Fibroblast of skin of scalp (primary cell): ENCODE measurements around the gene UBASH3B.

Experiments
- DNase-seq: peaks from one replicate; pipeline ENCODE4 v3.0.0-alpha.2; 2013

UBASH3B gene

DNA sequence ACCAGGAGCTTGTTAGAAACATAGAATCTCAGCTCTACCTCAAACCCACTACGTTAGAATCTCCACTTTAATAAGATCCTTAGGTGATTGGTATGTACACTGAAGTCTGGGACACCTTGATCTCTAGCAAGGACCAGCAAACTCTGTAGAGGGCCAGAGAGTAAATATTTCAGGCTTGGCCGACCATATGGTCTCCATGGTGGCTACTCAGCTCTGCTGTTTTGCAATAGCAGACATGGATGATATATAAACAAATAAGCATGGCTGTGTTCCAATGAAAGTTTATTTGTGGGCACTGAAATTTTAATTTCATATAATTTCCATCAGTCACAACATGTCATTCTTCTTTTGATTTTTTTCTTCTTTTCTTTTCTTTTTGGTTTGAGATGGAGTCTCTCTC, 23.9 kb downstream of the UBASH3B start:
- no peak for DNase-seq

DNA sequence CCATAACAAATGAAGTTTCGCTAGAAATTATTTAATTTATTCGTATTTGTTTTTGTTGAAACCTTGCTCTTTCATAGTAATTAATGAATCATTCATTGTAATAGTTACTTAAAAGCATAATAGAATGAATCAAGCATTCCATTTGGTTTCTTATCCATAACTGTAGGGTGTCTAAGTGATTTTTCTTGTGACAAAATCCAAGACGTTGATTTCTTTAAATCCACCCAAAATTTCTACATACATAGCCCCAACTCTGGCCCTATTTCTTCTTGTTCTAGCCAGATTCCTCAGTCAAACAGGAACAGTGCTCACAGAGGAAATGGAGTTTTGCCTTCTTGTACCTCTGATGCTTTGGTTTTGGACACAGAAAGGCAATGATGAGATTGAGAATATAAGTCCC, 25.5 kb downstream of the UBASH3B start:
- no peak for DNase-seq

DNA sequence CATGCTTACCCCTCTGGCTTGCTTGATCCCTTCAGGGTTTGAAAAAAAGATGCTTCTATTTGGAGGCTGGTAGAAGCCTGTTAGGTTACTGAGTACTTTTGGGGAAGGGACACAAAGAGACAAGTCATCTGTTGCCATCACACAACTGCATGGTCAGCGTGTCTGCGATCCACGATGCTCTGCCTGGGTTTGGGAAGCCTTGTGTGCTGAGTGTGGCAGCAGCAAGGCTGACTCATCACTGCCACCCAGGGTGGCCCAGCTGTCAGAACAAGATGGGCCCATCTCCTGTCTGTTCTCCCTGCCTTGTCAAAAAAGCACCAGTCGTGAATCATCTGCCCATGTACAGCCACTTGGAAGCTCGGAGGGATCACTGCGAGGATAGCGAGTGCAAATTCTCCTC, 26.2 kb downstream of the UBASH3B start:
- peak; percentile 68 for DNase-seq

DNA sequence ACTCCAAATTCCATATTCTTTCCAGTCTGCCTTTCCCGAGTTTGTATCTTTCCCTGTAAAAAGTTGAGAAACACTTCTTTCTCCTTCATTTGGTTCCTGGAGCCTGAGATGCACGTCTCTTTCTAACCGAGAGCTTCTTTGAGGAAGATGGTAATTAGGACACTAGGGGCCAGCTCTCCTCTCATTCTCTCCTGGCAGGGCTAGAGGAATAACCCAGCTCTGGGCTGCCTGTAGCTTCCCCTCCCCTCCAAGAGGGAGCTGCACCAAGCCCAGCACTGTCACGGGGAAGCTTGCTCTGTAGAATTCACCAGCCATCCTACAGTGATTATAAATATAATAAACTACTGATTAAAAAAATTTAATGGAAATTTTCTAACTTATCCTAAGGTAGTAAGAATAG, 26.9 kb downstream of the UBASH3B start:
- DNase-seq: no peak

GRCh38 chr11:122685041-122685440, 29.5 kb downstream of the UBASH3B start:
- no peak for DNase-seq

- DNase-seq: no peak
Measured at GRCh38 chr11:122686111-122686510, 30.6 kb downstream of the UBASH3B start.

- no peak for DNase-seq
Measured at GRCh38 chr11:122690384-122690783, 34.9 kb downstream of the UBASH3B start.

DNA sequence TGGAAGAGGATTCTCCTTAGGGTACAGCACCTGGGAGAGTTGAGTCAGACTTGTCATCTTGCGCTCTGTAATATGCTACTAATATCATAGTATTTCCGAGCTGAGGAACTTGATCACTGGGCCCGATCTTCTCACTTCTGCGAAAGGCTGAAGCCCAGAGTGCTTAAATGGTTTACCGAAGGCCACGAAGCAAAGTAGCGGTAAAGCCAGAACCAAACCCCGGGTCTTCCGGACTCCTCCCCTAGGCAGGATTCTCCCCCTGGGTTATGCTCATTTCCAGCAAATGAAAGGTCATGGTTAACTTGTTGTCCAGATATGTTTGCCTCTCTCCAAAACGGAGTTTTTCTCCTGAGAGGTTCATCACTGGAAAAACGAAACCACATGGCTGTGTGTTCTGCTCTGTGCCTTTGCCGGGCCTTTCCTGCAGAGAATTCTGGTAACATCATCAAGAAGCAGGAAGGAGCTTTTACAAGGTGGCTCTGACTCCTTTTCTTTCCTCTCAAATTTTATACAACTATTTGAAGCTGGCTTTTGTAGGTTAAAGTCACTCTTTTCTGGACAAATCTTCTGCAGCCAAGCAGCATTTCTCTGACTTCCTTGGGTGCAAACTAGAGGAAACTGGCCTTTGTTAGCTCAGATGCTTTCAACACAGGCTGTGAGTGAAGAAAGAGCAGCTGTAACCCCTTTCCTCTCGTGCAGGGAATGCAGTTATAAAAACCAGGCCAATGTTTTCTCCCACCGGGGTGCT, 35.5 kb downstream of the UBASH3B start:
- DNase-seq: peak; percentile 56

DNA sequence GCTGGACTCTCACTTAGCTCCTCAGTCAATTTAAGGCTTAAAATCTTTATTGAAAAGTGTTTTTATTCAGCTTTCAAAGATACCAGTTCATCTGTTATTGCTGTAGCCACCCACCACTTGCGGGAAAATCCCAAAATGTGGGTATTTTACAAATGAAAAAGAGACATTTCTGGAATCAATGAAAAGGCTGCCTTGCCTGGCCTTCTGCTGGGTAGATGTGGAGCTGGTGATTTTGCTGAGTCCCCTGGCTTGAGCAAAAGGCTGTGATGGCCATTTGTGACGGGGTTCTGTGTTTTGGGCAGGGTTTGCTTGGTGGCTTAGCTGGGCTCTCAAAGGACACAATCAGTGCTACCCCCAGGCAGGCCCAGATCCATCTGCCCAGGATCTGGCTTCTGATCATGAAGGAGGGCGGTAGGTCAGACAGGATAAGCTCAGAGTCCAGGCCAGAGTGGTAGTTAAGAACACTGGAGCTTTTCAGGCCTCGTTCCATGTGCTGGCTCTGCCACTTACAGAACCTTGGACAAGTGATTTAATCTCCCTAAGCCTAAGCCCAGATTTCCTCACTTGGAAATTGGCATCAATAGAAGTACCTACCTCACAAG, 36.1 kb downstream of the UBASH3B start:
- no peak for DNase-seq

- DNase-seq: no peak
Measured at GRCh38 chr11:122692444-122692843, 36.9 kb downstream of the UBASH3B start.

DNA sequence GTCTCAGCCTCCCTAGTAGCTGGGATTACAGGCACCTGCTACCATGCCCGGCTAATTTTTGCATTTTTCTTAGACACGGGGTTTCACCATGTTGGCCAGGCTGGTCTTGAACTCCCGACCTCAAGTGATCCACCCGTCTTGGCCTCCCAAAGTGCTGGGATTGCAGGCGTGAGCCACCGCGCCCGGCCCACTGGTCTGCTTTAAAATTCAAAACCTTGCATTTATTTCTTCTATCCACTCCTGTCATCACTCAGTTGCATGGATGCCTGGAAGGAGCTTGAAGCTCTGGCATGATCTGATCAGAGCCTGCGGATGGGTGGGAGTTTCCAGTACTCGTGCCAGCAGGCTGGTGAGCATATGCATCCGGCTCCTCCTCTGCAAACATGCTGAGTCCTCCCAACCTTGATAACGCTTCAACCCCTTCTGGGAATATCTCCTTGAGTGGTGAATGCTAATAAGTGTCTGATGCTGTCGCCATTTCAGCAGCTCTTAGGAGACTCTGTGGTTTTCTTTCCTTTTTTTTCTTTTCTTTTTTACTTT, 39.6 kb downstream of the UBASH3B start:
- no peak for DNase-seq

DNA sequence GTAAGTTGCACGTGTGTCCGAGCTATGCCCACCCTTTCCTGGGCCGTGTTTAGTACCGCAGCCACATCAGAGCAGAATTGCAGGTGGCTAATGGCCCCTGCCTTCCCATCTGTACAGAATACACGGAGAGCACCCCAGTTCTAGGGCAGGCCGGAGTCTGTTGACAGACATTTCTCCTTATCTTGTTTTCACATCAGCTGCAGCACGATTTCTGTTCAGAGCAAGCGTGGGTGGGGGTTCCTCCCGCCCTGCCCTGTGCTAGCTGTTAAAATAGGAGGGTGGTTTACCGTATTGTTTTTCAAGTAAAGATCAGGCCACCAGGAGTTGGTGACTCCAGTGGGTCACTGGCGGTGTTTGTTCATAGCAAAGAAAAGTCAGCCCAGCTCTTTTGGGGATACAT, 41.1 kb downstream of the UBASH3B start:
- DNase-seq: no peak

DNA sequence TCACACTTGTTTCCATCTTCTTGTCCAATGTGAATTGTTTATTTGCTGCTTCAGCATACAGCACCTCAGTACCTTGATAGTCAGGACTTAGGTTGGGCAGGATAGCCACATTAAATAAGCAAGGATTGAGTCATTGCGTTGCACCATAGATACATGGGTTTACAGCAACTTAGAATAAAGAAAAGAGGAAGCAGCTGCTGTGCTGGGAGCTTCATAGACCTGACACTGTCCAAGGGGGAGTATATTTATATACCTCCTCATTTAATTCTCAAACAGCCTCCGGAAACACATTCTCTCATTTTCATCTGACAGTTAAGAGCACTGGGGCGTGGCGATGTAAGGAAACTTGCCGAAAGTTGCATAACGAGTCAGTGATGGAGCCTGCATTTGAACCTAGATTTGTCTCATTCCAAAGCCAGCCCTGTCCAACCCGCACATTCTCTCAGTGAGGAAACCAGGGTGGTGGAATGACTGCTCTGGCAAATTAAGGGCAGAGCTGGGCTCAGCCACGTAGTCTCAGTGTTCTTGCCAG, 42.2 kb downstream of the UBASH3B start:
- peak; percentile 45 for DNase-seq

GRCh38 chr11:122698392-122698791, 42.9 kb downstream of the UBASH3B start:
- no peak for DNase-seq

DNA sequence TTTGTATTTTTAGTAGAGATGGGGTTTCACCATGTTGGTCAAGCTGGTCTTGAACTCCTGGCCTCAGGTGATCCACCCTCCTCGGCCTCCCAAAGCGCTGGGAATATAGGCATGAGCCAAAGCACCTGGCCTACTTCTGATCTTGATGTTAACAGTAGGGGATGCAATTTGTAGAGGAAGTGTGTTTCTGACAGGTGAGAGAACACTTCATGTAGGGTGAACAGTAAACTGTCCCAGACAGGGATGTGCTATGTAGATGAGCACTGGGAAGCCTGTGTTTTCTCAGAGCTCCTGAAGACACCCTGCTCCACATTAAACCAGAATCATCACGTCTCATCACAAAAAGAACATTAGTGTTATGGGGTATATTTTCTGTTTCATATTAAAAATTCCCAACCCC, 45.1 kb downstream of the UBASH3B start:
- DNase-seq: no peak

DNA sequence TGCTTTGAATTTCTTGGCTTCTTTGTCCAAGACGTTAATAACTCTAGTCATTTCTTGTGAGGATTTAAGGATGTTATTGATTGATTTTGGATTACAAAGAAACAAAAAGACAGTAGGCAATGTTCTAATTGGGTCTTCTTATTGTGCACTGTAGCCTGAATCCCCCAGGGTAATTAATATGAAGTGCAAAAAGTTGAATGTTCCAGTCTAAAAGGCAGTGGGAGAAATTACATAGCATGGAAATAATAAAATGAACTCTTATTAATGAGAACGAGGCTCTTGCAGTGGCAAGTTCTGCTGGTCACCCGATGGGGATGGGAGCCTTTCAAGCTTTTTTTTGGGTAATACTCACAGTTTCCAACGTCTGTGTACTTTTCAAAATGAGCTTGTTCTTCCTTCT, 45.6 kb downstream of the UBASH3B start:
- no peak for DNase-seq

- no peak for DNase-seq
Measured at GRCh38 chr11:122703541-122704272, 48.2 kb downstream of the UBASH3B start.

DNA sequence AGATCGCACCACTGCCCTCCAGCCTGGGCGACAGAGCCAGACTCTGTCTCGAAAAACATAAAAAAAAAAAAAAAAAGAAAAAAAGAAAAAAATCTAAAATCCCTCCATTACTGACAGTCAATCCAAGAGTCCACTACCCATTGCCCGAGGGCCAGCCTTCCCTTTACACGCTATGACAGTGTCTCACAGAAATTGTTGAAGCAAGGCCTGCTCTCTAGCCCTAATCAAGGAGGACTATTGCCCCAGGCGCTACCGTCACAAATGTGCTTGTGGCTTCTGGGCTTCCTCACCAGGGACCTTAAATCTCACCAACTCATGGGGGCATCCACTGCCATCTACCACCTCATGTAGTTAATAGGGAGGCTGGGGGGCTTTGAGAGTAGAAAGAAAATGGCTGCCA, 49.9 kb downstream of the UBASH3B start:
- DNase-seq: no peak

- peak; percentile 90 for DNase-seq
Measured at GRCh38 chr11:122706291-122707088, 51.0 kb downstream of the UBASH3B start.

DNA sequence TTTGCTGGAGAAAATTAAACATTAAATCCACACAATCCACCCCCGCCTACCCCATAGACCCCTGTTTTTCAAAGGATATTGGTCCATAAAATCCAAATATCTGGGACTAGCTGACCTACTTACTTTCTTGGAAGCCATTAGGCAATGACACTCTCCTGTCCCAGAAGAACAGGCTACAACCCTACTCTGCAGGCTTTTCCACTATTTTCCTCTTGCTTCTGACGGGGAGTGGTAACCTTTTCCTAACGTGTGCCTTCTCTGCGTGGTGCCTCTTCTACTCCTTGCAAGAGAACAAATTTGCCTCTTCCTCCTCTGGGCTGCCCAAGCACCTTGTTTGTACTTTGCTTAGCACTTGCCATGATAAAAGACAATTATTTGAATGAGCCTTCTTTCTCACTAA, 51.6 kb downstream of the UBASH3B start:
- no peak for DNase-seq

GRCh38 chr11:122707901-122708300, 52.4 kb downstream of the UBASH3B start:
- no peak for DNase-seq

- peak; percentile 91 for DNase-seq
Measured at GRCh38 chr11:122709039-122709760, 53.7 kb downstream of the UBASH3B start.
